Loucy (cell line): Measurements from ENCODE around the gene PSEN1.

Experiments
- H2AFZ ChIP-seq: fragments of 200-600 bp; sonication (generic); 2 replicates; pipeline ENCODE4 v1.6.0; 2016; ENCODE audit warnings: antibody characterized with exemption, mild to moderate bottlenecking, low read length, moderate library complexity
- H3F3A ChIP-seq: fragments of 200-600 bp; 2 replicates; pipeline ENCODE4 v1.6.0; 2016; ENCODE audit warnings: antibody characterized with exemption, low read depth, mild to moderate bottlenecking
- H3K27me3 ChIP-seq: fragments of 200-600 bp; sonication (generic); 2 replicates; pipeline ENCODE4 v1.6.1; 2014; ENCODE audit warnings: low read length, mild to moderate bottlenecking; ENCODE audit not compliant: insufficient read depth, poor library complexity, severe bottlenecking
- H3K36me3 ChIP-seq: fragments of 200-600 bp; sonication (generic); 2 replicates; pipeline ENCODE4 v1.6.1; 2016; ENCODE audit warnings: low read length; ENCODE audit not compliant: insufficient read depth
- H3K4me1 ChIP-seq: fragments of 200-600 bp; sonication (generic); 2 replicates; pipeline ENCODE4 v1.5.1; 2014; ENCODE audit warnings: low read length, mild to moderate bottlenecking; ENCODE audit not compliant: insufficient read depth, poor library complexity, severe bottlenecking
- H3K4me2 ChIP-seq: fragments of 200-600 bp; sonication (generic); 2 replicates; pipeline ENCODE4 v1.6.0; 2014; ENCODE audit warnings: antibody characterized with exemption, low read length, low read depth, mild to moderate bottlenecking; ENCODE audit not compliant: poor library complexity, severe bottlenecking
- H3K4me3 ChIP-seq: fragments of 200-600 bp; sonication (generic); 2 replicates; pipeline ENCODE4 v1.5.1; 2014; ENCODE audit warnings: low read length, mild to moderate bottlenecking, mixed read lengths; ENCODE audit not compliant: poor library complexity, severe bottlenecking
- H3K79me2 ChIP-seq: fragments of 200-600 bp; sonication (generic); 2 replicates; pipeline ENCODE4 v1.6.1; 2014; ENCODE audit warnings: low read length; ENCODE audit not compliant: insufficient read depth
- H3K9ac ChIP-seq: fragments of 200-600 bp; sonication (generic); 2 replicates; pipeline ENCODE4 v1.6.0; 2014; ENCODE audit warnings: mild to moderate bottlenecking, low read depth, low read length, moderate library complexity; ENCODE audit not compliant: poor library complexity, severe bottlenecking
- H3K9me2 ChIP-seq: fragments of 200-600 bp; sonication (generic); replicated peaks from 2 replicates; pipeline ENCODE4 v1.6.1; 2016; ENCODE audit warnings: low read depth, low read length, mixed read lengths
- H3K9me3 ChIP-seq: fragments of 200-600 bp; sonication (generic); 2 replicates; pipeline ENCODE4 v1.6.1; 2014; ENCODE audit warnings: mild to moderate bottlenecking, antibody characterized with exemption, low read length, low read depth; ENCODE audit not compliant: insufficient read depth
- H4K20me1 ChIP-seq: fragments of 200-600 bp; sonication (generic); 2 replicates; pipeline ENCODE4 v1.6.0; 2014; ENCODE audit warnings: antibody characterized with exemption, low read length, mild to moderate bottlenecking; ENCODE audit not compliant: insufficient read depth, poor library complexity, severe bottlenecking
- CTCF ChIP-seq: fragments of 200-600 bp; sonication (generic); conservative IDR thresholded peaks from 2 replicates; pipeline ENCODE4 v1.5.1; 2014; ENCODE audit warnings: mild to moderate bottlenecking, antibody characterized with exemption, low read length
- EZH2phosphoT487 ChIP-seq: fragments of 200-600 bp; IDR thresholded peaks from 2 replicates; pipeline ENCODE4 v1.6.1; 2018; ENCODE audit warnings: antibody characterized with exemption, mild to moderate bottlenecking, moderate library complexity, borderline replicate concordance

PSEN1 gene

GRCh38 chr14:73239393-73240241, 103.3 kb downstream of the PSEN1 start:
- H3K9me2 ChIP-seq, result no peaks in the 10 kb centered on the region
- no peaks in the 10 kb centered on the region for H3K27me3 ChIP-seq
- H4K20me1 ChIP-seq, result no peaks in the 10 kb centered on the region
- H3K4me1 ChIP-seq, result peaks cover 28% of the 10 kb centered on the region
- H3K9ac ChIP-seq, result no peak overlapping the region
- TF ChIP-seq EZH2phosphoT487 (no peak), CTCF (no peak)
- no peak overlapping the region for H2AFZ ChIP-seq
- no peak overlapping the region for H3K4me2 ChIP-seq
- no peaks in the 10 kb centered on the region for H3K36me3 ChIP-seq
- no peaks in the 10 kb centered on the region for H3K9me3 ChIP-seq
- H3K4me3 ChIP-seq, result no peak overlapping the region
- H3K79me2 ChIP-seq, result no peaks in the 10 kb centered on the region
- H3F3A ChIP-seq, result 0 out of 2 replicates have a peak, but pooled peaks cover 3% of the 10 kb centered on the region

- Histone ChIP-seq H3K79me2 (no peaks in the 10 kb centered on the region), H3K9me2 (no peaks in the 10 kb centered on the region), H3K27me3 (no peaks in the 10 kb centered on the region), H3K4me1 (peaks cover 33% of the 10 kb centered on the region), H2AFZ (no peak overlapping the region), H3K9me3 (no peaks in the 10 kb centered on the region), H3K36me3 (no peaks in the 10 kb centered on the region), H3F3A (0 out of 2 replicates have a peak, but pooled peaks cover 3% of the 10 kb centered on the region), H3K4me3 (no peak overlapping the region), H3K4me2 (no peak overlapping the region), H3K9ac (no peak overlapping the region), H4K20me1 (no peaks in the 10 kb centered on the region)
- TF ChIP-seq EZH2phosphoT487, result no peak
- no peak for TF ChIP-seq CTCF
Measured at GRCh38 chr14:73240816-73241480, 104.6 kb downstream of the PSEN1 start.

GRCh38 chr14:73241481-73242165, 105.3 kb downstream of the PSEN1 start:
- H3K9me3 ChIP-seq, result no peaks in the 10 kb centered on the region
- H3K36me3 ChIP-seq, result no peaks in the 10 kb centered on the region
- H3F3A ChIP-seq, result 0 out of 2 replicates have a peak, but pooled peaks cover 3% of the 10 kb centered on the region
- TF ChIP-seq CTCF, result no peak
- no peak for TF ChIP-seq EZH2phosphoT487
- H3K27me3 ChIP-seq, result no peaks in the 10 kb centered on the region
- no peak overlapping the region for H3K4me2 ChIP-seq
- no peak overlapping the region for H3K4me3 ChIP-seq
- no peaks in the 10 kb centered on the region for H3K79me2 ChIP-seq
- H3K9me2 ChIP-seq, result no peaks in the 10 kb centered on the region
- no peak overlapping the region for H2AFZ ChIP-seq
- peaks cover 35% of the 10 kb centered on the region for H3K4me1 ChIP-seq
- H4K20me1 ChIP-seq, result no peaks in the 10 kb centered on the region
- no peak overlapping the region for H3K9ac ChIP-seq
